RPMI7951 (cell line): ENCODE data around the gene PPM1F. TPM values are rescaled to one million over a fixed set of nuclear protein-coding genes. Genes with fewer than 3 reads are reported as not detected.

Experiments used
- DNase-seq: peaks from one replicate; pipeline ENCODE4 v3.0.0-alpha.2; 2012; ENCODE audit warnings: low read depth
- total RNA-seq: library from RNA; depleted of rRNA; stranded (reverse); fragments of >200 nt; shearing (Covaris generic); gene quantifications from 2 replicates; pipeline ENCODE4 v1.2.3, GENCODE V29; 2014

Gene PPM1F
- total RNA-seq, 1 experiment from 2014 or later, result 13.5 TPM

GRCh38 chr22:21975854-21976345, 23.3 kb upstream of the PPM1F start:
- DNase-seq, result no peak

GRCh38 chr22:21975273-21975672, 22.6 kb upstream of the PPM1F start:
- no peak for DNase-seq

- peak; percentile 13 for DNase-seq
Observed at GRCh38 chr22:21974058-21974649, 21.5 kb upstream of the PPM1F start.

GRCh38 chr22:21972806-21973205, 20.2 kb upstream of the PPM1F start:
- DNase-seq, result no peak

- peak; percentile 17 for DNase-seq
Observed at GRCh38 chr22:21972293-21972779, 19.7 kb upstream of the PPM1F start.

- no peak for DNase-seq
Observed at GRCh38 chr22:21971858-21972275, 19.2 kb upstream of the PPM1F start.

GRCh38 chr22:21970800-21971617, 18.4 kb upstream of the PPM1F start:
- no peak for DNase-seq

- no peak for DNase-seq
Observed at GRCh38 chr22:21970037-21970799, 17.6 kb upstream of the PPM1F start.

- no peak for DNase-seq
Observed at GRCh38 chr22:21968452-21969129, 15.9 kb upstream of the PPM1F start.

- no peak for DNase-seq
Observed at GRCh38 chr22:21967693-21968271, 15.1 kb upstream of the PPM1F start.

- DNase-seq, result no peak
Observed at GRCh38 chr22:21966643-21967516, 14.2 kb upstream of the PPM1F start.

- no peak for DNase-seq
Observed at GRCh38 chr22:21965762-21966288, 13.2 kb upstream of the PPM1F start.

GRCh38 chr22:21964918-21965484, 12.4 kb upstream of the PPM1F start:
- DNase-seq, result no peak

- no peak for DNase-seq
Observed at GRCh38 chr22:21964234-21964633, 11.6 kb upstream of the PPM1F start.

GRCh38 chr22:21963790-21964211, 11.2 kb upstream of the PPM1F start:
- DNase-seq, result no peak

- DNase-seq, result no peak
Observed at GRCh38 chr22:21963286-21963685, 10.6 kb upstream of the PPM1F start.

GRCh38 chr22:21962655-21962949, 10.0 kb upstream of the PPM1F start:
- no peak for DNase-seq

- DNase-seq, result peak; percentile 40
Observed at GRCh38 chr22:21961886-21962654, 9.4 kb upstream of the PPM1F start.
